DOHH2 (cell line): ENCODE measurements around the gene ITPRIP.

Source experiments
- H3F3A ChIP-seq: fragments of 200-600 bp; sonication (generic), shearing (Covaris generic); 2 replicates; pipeline ENCODE4 v1.6.0; 2016; ENCODE audit warnings: antibody characterized with exemption, mild to moderate bottlenecking; ENCODE audit not compliant: control insufficient read depth, insufficient read depth
- H3K27ac ChIP-seq: fragments of 200-600 bp; sonication (generic); 2 replicates; pipeline ENCODE4 v1.5.1; 2014; ENCODE audit warnings: low read depth, mild to moderate bottlenecking, low read length, moderate library complexity
- H3K27me3 ChIP-seq: fragments of 200-600 bp; sonication (generic); 2 replicates; pipeline ENCODE4 v1.6.1; 2014; ENCODE audit warnings: mild to moderate bottlenecking, low read length, mixed read lengths; ENCODE audit not compliant: control insufficient read depth
- H3K36me3 ChIP-seq: fragments of 200-600 bp; sonication (generic); 2 replicates; pipeline ENCODE4 v1.6.1; 2014; ENCODE audit warnings: mild to moderate bottlenecking, low read length, moderate library complexity, mixed read lengths; ENCODE audit not compliant: control insufficient read depth
- H3K4me1 ChIP-seq: fragments of 200-600 bp; sonication (generic); 2 replicates; pipeline ENCODE4 v1.6.1; 2014; ENCODE audit warnings: mild to moderate bottlenecking, low read length, mixed read lengths; ENCODE audit not compliant: control insufficient read depth
- H3K4me2 ChIP-seq: fragments of 200-600 bp; sonication (generic); 2 replicates; pipeline ENCODE4 v1.6.0; 2014; ENCODE audit warnings: mild to moderate bottlenecking, low read length, moderate library complexity
- H3K4me3 ChIP-seq: fragments of 200-600 bp; sonication (generic); 2 replicates; pipeline ENCODE4 v1.5.1; 2014; ENCODE audit warnings: mild to moderate bottlenecking, low read length, mixed read lengths
- H3K79me2 ChIP-seq: fragments of 200-600 bp; sonication (generic); 2 replicates; pipeline ENCODE4 v1.6.1; 2014; ENCODE audit warnings: mild to moderate bottlenecking, low read length, mixed read lengths; ENCODE audit not compliant: control insufficient read depth
- H3K9me2 ChIP-seq: fragments of 200-600 bp; sonication (generic); replicated peaks from 2 replicates; pipeline ENCODE4 v1.6.1; 2014; ENCODE audit warnings: mild to moderate bottlenecking, low read length, mixed read lengths; ENCODE audit not compliant: control insufficient read depth
- H3K9me3 ChIP-seq: fragments of 200-600 bp; sonication (generic); 2 replicates; pipeline ENCODE4 v1.6.1; 2014; ENCODE audit warnings: antibody characterized with exemption, low read length, mixed read lengths; ENCODE audit not compliant: control insufficient read depth, insufficient read depth
- H4K20me1 ChIP-seq: fragments of 200-600 bp; sonication (generic); 2 replicates; pipeline ENCODE4 v1.6.0; 2014; ENCODE audit warnings: low read depth, mild to moderate bottlenecking, antibody characterized with exemption, low read length, moderate library complexity; ENCODE audit not compliant: control insufficient read depth, insufficient read depth
- EZH2phosphoT487 ChIP-seq: fragments of 200-600 bp; sonication (generic); IDR thresholded peaks from 2 replicates; pipeline ENCODE4 v1.6.1; 2017; ENCODE audit warnings: borderline replicate concordance, mild to moderate bottlenecking, antibody characterized with exemption, low read length, moderate library complexity, mixed read lengths
- TF ChIP-seq, protein P1 (sequence below): fragments of 200-600 bp; sonication (generic); IDR thresholded peaks from one replicate; pipeline ENCODE4 v1.5.1; 2014; ENCODE audit warnings: antibody characterized with exemption, mild to moderate bottlenecking, low read depth, low read length; ENCODE audit not compliant: poor library complexity, severe bottlenecking

ITPRIP gene

DNA sequence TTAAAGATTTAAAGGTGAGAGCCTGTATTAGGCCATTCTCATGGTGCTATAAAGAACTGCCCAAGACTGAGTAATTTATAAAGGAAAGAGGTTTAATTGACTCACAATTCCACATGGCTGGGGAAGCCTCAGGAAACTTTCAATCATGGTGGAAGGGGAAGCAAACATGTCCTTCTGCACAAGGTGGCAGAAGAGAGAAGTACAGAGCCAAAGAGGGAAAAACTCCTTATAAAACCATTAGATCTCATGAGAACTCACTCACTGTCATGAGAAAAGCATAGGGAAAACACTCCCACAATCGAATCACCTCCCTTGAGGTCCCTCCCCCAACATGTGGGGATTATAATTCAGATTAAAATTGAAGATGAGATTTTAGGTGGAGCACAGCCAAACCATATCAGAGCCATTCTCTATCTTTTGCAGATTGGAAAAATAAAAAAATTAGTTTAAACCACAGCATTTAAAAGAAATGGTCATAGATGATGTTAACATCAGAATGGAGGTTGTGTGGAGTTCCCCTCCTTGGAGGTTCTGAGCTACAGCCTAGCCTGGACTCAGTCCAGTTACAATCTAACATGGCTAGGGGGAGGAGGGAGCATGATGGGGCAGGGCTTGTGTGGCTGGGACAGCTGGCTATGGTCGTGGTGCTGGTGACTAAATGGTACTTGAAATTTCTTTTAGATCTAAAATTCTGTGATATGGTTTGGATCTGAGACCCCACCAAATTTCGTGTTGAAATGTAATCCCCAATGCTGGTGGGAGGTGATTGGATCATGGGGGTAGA lies 36.2 kb downstream of the ITPRIP start:
- Histone ChIP-seq H3K27me3 (peaks cover 17% of the 10 kb centered on the region), H3K79me2 (no peaks in the 10 kb centered on the region), H3K36me3 (no peaks in the 10 kb centered on the region), H4K20me1 (no peaks in the 10 kb centered on the region), H3K9me2 (no peaks in the 10 kb centered on the region), H3K9me3 (no peaks in the 10 kb centered on the region), H3K4me2 (no peak overlapping the region), H3K4me3 (no peak overlapping the region), H3K4me1 (no peaks in the 10 kb centered on the region), H3K27ac (no peak overlapping the region), H3F3A (no peaks in the 10 kb centered on the region)
- TF ChIP-seq EZH2phosphoT487: no peak
- TF ChIP-seq, protein P1, sequence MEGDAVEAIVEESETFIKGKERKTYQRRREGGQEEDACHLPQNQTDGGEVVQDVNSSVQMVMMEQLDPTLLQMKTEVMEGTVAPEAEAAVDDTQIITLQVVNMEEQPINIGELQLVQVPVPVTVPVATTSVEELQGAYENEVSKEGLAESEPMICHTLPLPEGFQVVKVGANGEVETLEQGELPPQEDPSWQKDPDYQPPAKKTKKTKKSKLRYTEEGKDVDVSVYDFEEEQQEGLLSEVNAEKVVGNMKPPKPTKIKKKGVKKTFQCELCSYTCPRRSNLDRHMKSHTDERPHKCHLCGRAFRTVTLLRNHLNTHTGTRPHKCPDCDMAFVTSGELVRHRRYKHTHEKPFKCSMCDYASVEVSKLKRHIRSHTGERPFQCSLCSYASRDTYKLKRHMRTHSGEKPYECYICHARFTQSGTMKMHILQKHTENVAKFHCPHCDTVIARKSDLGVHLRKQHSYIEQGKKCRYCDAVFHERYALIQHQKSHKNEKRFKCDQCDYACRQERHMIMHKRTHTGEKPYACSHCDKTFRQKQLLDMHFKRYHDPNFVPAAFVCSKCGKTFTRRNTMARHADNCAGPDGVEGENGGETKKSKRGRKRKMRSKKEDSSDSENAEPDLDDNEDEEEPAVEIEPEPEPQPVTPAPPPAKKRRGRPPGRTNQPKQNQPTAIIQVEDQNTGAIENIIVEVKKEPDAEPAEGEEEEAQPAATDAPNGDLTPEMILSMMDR: no peak

DNA sequence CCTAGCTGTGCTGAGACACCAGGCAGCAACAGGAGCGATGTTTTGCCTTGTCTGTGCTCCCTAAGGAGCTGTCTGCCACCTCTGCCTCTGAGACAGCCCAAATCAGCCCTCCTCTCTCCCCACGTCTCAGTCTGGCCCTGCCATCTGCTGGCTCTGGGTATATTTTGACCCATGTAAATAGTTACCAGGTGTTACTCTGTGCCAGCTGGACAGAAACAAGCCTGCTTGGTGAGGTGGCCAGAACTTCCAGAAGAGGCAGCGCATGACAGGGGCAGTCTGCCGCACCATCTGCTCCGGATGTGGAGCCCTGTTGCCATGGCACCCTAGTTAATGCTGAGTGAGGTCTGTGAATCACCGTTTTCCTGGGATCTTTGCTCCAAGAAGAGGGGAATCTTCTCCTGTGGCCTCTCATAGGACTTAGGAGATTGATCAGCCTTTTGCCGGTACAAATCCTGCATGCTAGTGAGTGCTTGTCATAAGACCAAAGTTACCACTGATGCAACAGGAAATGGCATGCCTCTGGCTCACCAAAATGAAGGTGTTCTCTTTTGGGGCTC lies 37.5 kb downstream of the ITPRIP start:
- H3K9me3 ChIP-seq: no peaks in the 10 kb centered on the region
- H3K79me2 ChIP-seq: no peaks in the 10 kb centered on the region
- no peak overlapping the region for H3K4me2 ChIP-seq
- H3K27me3 ChIP-seq: peaks cover 18% of the 10 kb centered on the region
- H3F3A ChIP-seq: no peaks in the 10 kb centered on the region
- H3K4me1 ChIP-seq: no peaks in the 10 kb centered on the region
- no peak for TF ChIP-seq EZH2phosphoT487
- TF ChIP-seq, protein P1: no peak
- H3K36me3 ChIP-seq: no peaks in the 10 kb centered on the region
- H3K9me2 ChIP-seq: no peaks in the 10 kb centered on the region
- no peaks in the 10 kb centered on the region for H4K20me1 ChIP-seq
- no peak overlapping the region for H3K4me3 ChIP-seq
- no peak overlapping the region for H3K27ac ChIP-seq

DNA sequence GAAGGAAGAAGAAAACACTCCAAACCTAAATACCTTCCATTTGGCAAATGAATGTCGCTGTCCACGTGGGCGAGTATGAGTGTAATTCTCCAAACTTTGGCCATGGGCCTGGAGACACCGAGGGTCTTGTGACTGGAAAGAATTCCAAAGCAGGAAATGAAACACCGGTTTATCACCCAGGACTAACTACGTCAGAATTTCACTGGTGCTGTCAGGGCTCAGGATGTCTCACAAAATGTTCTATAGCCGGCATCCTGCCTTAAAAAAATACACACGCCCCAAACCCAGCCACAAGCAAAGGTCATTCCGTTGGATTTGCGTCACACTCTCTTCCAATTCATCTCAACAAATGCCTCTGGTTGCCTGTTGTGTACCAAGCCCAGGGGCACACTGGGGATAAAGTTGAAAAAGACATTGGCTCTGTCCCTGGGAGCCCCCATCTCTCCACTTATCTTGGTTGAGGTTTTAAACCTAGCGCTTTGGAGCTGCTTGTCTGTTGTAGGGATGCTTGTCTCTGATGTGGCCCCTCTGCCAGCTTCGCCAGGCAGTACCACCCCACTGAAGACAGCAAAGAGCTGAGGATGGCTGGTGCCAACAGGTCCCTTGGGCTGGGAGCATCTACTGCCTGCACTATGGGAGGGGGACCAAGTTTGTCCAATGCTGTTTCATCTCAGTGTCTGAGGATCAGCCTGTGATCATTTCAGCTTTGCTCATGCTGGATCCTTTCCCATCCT lies 38.1 kb downstream of the ITPRIP start:
- no peaks in the 10 kb centered on the region for H3K79me2 ChIP-seq
- no peaks in the 10 kb centered on the region for H3K9me2 ChIP-seq
- H3K4me3 ChIP-seq: no peak overlapping the region
- H3K36me3 ChIP-seq: no peaks in the 10 kb centered on the region
- H3K9me3 ChIP-seq: no peaks in the 10 kb centered on the region
- no peaks in the 10 kb centered on the region for H4K20me1 ChIP-seq
- peaks cover 24% of the 10 kb centered on the region for H3K27me3 ChIP-seq
- no peak overlapping the region for H3K4me2 ChIP-seq
- H3K4me1 ChIP-seq: no peaks in the 10 kb centered on the region
- no peaks in the 10 kb centered on the region for H3F3A ChIP-seq
- no peak overlapping the region for H3K27ac ChIP-seq
- TF ChIP-seq, protein P1: no peak
- TF ChIP-seq EZH2phosphoT487: no peak
